Measurements from ENCODE around the gene TUT4.

The TUT4 gene

GRCh38 chr1:52544665-52545525, 8.0 kb downstream of the TUT4 start:
- FAIRE-seq (no peak), DNase-seq (ENCODE audit: extremely low spot score, insufficient read length, low read depth) (no peak)

- FAIRE-seq (no peak), DNase-seq (ENCODE audit: extremely low spot score, insufficient read length, low read depth) (no peak)
Measured at GRCh38 chr1:52542085-52542688, 10.7 kb downstream of the TUT4 start.

GRCh38 chr1:52534928-52535764, 17.7 kb downstream of the TUT4 start:
- no peak for FAIRE-seq
- no peak for DNase-seq (ENCODE audit: extremely low spot score, insufficient read length, low read depth)

GRCh38 chr1:52533713-52534112, 19.2 kb downstream of the TUT4 start:
- DNase-seq (ENCODE audit: extremely low spot score, insufficient read length, low read depth): no peak
- no peak for FAIRE-seq

GRCh38 chr1:52532731-52533327, 20.1 kb downstream of the TUT4 start:
- FAIRE-seq (peak; percentile 73), DNase-seq (ENCODE audit: extremely low spot score, insufficient read length, low read depth) (no peak)

GRCh38 chr1:52532247-52532646, 20.6 kb downstream of the TUT4 start:
- no peak for DNase-seq (ENCODE audit: extremely low spot score, insufficient read length, low read depth)
- FAIRE-seq: no peak

GRCh38 chr1:52531249-52531872, 21.5 kb downstream of the TUT4 start:
- DNase-seq (ENCODE audit: extremely low spot score, insufficient read length, low read depth) (no peak), FAIRE-seq (peak; percentile 66)

- DNase-seq (ENCODE audit: extremely low spot score, insufficient read length, low read depth) (no peak), FAIRE-seq (no peak)
Measured at GRCh38 chr1:52530563-52531144, 22.2 kb downstream of the TUT4 start.

- FAIRE-seq (peak; percentile 64), DNase-seq (ENCODE audit: extremely low spot score, insufficient read length, low read depth) (no peak)
Measured at GRCh38 chr1:52523376-52523775, 29.5 kb downstream of the TUT4 start.

GRCh38 chr1:52520148-52520547, 32.7 kb downstream of the TUT4 start:
- no peak for FAIRE-seq
- DNase-seq (ENCODE audit: extremely low spot score, insufficient read length, low read depth): no peak

GRCh38 chr1:52518962-52519361, 33.9 kb downstream of the TUT4 start:
- DNase-seq (ENCODE audit: extremely low spot score, insufficient read length, low read depth) (no peak), FAIRE-seq (no peak)

- no peak for DNase-seq (ENCODE audit: extremely low spot score, insufficient read length, low read depth)
- no peak for FAIRE-seq
Measured at GRCh38 chr1:52511851-52512615, 40.9 kb downstream of the TUT4 start.

- no peak for DNase-seq (ENCODE audit: extremely low spot score, insufficient read length, low read depth)
- FAIRE-seq: no peak
Measured at GRCh38 chr1:52511439-52511838, 41.5 kb downstream of the TUT4 start.

- DNase-seq (ENCODE audit: extremely low spot score, insufficient read length, low read depth): no peak
- no peak for FAIRE-seq
Measured at GRCh38 chr1:52506920-52507546, 45.9 kb downstream of the TUT4 start.

GRCh38 chr1:52506349-52506748, 46.5 kb downstream of the TUT4 start:
- DNase-seq (ENCODE audit: extremely low spot score, insufficient read length, low read depth) (no peak), FAIRE-seq (no peak)

- DNase-seq (ENCODE audit: extremely low spot score, insufficient read length, low read depth): no peak
- FAIRE-seq: no peak
Measured at GRCh38 chr1:52504720-52505119, 48.2 kb downstream of the TUT4 start.

- DNase-seq (ENCODE audit: extremely low spot score, insufficient read length, low read depth) (no peak), FAIRE-seq (no peak)
Measured at GRCh38 chr1:52503706-52504105, 49.2 kb downstream of the TUT4 start.

- no peak for DNase-seq (ENCODE audit: extremely low spot score, insufficient read length, low read depth)
- no peak for FAIRE-seq
Measured at GRCh38 chr1:52502789-52503188, 50.1 kb downstream of the TUT4 start.
